Stimulated activated CD4-positive, alpha-beta T cell treated with anti-CD3 and anti-CD28 coated beads, Interleukin-2, amount 100 ng/mL, for 24 hours (primary cell): ENCODE results near the gene TFF3.

Source experiments
- DNase-seq, 2 donors: peaks; one replicate each; pipeline ENCODE4 v3.0.0-alpha.2; 2020

The TFF3 gene

GRCh38 chr21:42286416-42286815 is 28.8 kb downstream of the TFF3 start:
- no peak for DNase-seq

GRCh38 chr21:42285569-42286245 is 29.5 kb downstream of the TFF3 start:
- DNase-seq = no peak

GRCh38 chr21:42282715-42283114 is 32.5 kb downstream of the TFF3 start:
- DNase-seq = no peak

DNA sequence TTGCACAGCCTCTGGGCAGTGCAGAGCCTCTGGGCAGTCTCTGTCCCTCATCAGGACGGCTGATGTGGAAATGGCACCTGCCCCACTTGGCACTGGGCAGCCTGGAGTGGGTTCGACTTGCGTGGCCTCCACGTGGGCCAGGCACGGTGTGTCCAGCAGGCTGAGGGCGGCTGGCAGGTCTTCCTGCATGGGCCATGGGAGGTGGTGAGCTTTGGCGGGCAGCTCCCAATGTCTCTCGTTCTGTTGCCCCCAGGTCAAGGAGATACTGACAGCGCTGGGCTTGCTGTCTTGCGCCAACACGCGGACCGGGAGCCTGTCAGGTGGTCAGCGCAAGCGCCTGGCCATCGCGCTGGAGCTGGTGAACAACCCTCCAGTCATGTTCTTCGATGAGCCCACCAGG is 33.2 kb downstream of the TFF3 start:
- no peak for DNase-seq

DNA sequence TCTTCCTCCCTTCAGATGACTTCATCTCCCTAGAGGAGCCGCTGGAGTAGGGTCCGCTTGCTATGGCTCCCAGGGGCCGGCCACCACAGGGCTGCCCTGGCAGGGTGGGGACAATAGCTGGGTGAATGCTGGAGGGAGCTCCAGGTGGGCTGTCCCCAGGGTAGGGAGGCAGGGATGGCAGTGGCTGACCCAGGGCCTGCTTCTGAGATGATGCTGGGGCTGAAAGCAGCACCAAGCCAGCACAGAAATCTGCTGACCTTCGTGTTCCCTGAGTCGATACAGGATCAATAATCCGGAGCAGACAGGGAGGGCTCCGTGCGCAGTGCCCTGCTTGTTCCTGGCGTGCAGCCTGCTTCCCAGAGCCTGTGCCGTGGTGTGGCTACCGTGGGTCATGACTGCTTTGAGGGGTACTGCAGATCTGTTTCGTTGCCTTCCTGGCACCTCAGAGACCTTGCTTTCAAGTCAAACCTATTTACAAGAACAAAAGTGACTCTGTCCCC is 34.0 kb downstream of the TFF3 start:
- DNase-seq = no peak

DNA sequence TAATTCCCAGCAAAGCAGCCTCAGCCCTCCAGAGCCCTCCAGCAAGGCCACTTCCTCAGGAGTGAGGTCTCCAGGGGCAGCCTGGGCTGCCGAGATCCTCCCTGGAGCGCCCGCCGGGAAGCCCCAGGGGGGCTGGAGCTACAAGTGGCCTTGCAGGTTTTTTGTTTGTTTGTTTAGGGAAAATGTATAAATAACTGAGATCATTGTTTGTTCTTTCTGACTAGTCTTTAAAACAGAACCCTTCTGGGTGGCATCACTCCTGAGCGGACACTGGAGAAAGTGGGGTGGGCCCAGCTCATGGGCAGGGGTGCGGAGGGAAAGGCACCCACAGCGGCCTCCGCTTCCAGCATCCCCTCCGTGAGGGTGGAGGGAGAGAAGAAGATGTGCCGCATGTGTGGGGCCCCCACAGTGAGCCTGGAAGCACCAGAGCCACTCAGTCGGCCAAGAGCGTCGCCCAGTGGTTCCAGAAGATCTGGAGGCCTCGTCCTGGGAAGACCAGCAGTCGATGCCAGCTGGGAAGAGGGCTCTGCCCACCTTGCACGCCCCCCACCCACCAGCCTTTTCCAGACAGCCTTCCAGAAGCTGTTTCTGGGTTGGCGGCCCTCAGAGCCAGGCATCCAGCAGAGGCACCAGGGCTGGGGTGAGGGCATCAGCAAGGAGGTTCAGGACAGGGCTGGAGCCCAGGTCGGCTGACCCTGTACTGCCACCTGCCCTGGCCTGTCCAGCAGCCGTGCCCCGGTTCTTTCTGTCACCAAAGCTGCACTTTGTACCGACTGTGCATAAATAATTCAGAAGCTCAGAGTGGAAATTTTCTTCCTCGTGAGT is 34.6 kb downstream of the TFF3 start:
- DNase-seq = no peak

DNA sequence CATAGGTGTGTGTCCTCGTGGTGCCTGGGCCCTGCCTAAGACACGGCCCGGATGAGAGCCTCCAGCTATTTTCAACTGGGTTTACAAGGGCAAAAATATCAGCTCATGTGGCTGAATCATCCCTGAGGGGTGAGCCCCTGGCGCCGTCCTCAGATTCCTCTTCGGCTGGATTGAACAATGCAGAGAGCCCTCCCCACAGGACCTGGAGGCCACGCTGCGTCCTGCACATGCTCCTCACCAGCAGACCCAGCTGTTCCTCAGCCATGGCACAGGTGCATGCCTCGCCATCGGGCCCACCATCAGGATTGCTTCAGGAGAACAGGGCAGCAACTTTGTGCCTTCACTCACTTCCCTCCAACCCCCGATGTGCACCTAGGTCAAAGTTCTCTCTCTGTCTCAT is 35.3 kb downstream of the TFF3 start:
- DNase-seq = no peak

DNA sequence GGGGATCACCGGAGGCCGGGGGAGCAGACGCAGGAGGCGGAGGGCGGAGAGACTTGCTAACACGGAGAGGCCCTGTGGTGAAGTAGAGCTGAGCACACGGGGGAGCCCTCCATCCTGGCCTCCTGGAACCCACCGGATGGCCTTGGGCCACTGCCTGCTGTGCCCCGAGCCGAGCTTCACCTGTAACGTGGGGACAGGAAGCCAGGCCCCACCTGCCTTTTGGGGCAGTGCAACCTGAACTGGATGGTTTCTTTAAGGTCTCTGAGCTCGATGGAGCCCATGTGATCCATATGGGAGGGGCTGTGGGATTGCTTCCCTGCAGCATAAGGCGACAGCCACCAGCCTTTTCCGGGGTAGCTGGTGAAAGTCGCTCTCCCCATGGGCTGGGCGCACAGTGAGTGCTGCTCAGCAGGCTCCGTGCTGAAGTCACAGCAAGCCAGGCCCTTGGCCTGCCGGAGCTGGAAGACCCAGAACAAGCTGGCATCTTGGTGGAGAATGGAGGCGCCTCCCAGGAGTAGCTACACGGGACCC is 35.8 kb downstream of the TFF3 start:
- DNase-seq = no peak

DNA sequence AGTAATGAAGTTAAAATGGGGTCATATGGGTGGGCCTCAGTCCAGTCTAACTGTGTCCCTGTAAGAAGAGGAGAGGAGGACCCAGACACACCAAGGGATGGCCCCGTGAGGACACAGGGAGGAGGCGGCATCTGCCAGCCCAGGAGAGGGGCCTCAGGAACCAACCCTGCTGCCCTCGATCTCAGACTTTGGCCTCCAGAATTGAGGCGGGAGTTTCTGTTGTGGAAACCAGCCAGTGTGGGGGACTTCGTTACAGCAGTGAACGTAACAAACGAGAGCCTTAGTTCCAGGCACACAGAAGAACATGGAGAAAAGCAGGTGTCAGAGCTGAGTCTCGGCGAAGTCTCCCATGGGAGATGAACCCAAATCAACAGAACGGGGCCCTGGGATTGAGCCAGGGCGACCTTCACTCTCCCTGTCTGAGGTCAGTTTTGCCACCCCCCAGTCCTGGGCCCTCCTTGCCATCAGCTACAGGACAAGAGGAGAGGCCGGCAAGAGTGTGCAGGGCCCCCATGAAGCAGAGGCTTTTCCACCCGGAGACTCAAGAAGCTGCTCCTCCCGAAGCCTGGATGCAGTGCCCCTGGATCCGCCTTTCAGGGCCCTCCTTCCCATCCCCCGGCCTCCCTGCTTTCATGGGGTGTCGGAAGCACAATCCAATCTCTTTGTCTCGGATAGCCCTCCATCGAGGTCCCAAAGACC is 36.6 kb downstream of the TFF3 start:
- no peak for DNase-seq

DNA sequence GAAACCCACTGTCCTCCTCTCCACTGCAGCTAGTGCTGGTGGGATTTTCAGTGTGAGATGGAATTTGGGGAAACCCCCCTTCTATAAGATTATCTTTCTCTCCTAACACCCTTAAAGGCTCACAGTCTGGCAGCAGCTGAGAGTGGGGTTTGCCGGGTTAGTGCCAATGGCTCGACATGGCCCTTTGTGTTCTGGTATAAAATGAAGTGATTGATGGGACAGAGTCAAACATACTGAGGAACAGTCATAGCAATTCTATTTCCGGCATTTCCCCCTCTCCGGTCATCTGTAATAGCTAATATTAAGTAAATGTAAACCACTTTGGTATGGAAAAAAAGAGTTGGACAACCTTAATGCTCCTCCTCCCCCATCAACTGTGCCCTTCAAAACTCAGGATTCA is 37.6 kb downstream of the TFF3 start:
- no peak for DNase-seq

- no peak for DNase-seq
Observed at GRCh38 chr21:42276526-42277154, 38.6 kb downstream of the TFF3 start.

GRCh38 chr21:42276076-42276475 is 39.1 kb downstream of the TFF3 start:
- no peak for DNase-seq

GRCh38 chr21:42272984-42273600 is 42.1 kb downstream of the TFF3 start:
- DNase-seq = no peak

- DNase-seq = no peak
Observed at GRCh38 chr21:42272109-42272962, 42.9 kb downstream of the TFF3 start.

DNA sequence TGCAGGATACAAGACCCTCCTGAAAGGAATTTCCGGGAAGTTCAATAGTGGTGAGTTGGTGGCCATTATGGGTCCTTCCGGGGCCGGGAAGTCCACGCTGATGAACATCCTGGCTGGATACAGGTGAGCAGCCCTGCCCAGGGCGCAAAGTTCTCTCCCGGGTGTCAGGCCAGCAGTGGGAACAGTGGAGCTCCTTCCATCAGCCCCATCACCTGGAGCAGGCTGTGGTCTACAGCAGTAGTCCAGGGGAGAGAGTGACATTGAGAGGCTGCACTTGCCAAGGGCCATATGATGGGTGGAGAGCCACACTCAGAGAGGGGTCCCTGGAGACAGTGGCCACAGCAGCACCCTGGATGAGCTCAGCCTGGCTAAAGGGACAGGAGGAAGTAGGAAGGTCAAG is 44.1 kb downstream of the TFF3 start:
- no peak for DNase-seq

DNA sequence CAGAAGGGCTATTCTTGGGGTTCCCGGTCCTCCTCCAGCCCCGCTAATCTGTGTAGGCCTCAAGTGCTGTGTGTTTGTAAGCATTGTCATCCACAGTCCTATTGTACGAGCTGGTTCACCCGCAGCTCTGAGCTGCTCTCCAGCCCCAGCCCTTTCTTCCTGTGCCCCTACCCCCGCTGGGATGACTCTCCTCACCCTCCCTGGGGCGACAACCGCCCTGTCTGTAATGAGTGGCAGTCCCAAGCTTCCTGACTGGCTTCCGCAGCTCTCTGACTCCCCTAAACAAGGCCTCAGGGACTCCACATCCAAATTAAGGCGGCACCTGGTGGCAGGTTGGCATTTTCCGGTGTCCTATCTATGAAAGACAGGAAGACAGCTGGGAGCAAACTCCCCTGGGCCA is 45.8 kb downstream of the TFF3 start:
- no peak for DNase-seq

DNA sequence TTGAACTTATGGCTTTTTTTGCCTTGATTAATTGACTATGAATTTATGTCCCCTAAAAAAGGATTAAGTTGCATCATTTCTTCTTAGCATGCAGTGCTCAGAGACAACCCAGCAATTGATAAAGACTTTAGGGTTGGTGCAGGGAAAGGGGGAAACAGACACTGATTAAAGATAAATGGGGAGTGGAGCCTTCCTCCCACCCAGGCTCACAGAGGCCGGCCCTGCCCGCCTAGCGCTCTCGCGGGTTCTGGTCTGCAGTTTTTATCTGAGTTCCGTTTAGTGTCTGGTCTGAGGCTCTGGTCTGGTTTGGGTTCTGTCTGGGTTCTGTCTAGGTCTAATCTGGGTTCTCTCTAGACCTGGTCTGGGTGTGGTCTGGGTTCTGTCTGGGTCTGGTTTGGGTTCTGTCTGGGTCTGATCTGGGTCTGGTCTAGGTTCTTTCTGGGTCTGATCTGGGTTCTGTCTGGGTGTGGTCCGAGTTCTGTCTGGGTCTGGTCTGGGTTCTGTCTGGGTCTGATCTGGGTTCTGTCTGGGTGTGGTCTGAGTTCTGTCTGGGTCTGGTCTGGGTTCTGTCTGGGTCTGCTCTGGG is 48.1 kb downstream of the TFF3 start:
- no peak for DNase-seq

DNA sequence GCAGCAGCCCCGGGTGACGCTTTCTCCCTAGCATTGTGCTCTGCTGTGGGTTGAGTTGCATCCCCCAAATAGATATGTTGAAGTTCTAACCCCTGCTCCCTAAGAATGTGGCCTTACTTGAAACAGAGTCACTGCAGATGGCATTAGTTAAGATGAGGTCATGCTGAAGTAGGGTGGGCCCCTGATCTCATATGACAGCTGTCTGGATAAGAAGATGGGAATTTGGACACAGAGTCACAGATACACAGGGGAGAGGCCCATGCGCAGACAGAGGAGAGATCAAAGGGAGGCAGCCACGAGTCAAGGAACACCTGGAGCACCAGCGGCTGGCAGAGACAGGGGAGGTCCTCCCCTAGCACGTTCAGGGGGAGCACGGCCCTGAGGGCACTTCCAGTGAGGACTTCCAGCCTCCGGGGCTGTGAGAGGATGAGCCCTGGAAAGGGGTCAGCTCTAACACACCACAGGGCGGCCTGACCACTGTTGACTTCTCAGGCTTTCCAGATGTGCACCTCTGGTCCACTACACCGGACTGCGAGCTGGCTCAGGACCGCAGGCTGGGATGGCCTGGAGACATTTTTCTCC is 49.9 kb downstream of the TFF3 start:
- no peak for DNase-seq

DNA sequence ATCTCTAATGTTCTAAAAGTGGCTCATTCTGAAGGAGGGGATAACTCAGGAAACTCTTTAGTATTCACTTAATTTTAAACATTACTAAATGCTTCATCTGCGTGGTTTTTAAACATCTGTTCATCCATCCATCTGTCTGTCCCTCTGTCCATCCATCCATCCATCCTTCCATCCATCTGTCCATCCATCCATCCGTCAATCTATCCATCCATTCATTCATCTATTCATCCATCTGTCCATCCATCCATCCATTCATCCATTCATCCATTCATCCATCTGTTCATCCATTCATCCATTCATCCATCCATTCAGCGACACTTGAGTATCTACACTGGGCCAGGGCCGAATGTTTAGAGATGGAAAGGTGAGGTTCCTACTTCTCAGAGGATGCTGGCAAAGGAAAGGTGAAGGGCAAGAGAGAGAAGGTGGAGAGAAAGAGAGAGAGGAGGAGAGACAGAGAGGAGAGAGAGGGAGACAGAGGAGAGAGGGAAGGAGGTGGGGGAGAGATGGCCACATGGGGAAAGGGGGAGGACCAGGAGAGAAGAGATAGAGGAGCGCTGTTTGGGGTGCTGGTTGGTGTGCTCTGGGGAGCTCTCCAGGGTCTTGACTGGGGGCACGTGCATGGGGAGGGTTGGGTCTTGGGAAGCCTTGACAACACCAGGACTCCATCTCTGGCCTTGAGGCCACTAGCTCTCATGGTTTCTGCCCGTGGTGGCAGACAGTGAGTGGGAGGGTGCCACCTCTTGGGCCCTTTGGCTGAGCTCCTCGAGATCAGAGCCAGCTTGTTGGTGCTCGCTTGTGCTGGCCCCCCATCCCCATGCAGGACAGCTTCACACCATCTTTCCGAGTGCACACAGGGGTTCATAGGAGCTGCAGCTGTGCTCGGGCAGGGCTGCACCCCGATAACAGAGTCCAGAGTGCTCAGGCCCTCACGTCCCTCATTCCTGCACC is 50.7 kb downstream of the TFF3 start:
- no peak for DNase-seq
